HepG2 (cell line): ENCODE results near the gene SLC44A5. TPM values are rescaled to one million over a fixed set of nuclear protein-coding genes. Genes with fewer than 3 reads are reported as not detected.

Experiments
- ATAC-seq: fragments of 200-7000 bp; cut with Tn5 transposase; 3 replicates; pipeline ENCODE4 v1.9.1; 2020; ENCODE audit warnings: mild to moderate bottlenecking, moderate library complexity
- BruUV-seq: library from RNA; stranded (reverse); fragments of 400-500 nt; replicated peaks from 2 replicates; lab custom pipeline; 2021; lab: Mats Ljungman, UMichigan
- CTCF ChIA-PET: fragments of 300-600 bp; formaldehyde crosslinking; extraction: SDS; loops from one replicate; lab custom pipeline; 2021; ENCODE audit warnings: low total read pairs, inconsistent platforms, low intra/inter-chr PET ratio; lab: Yijun Ruan, JAX
- POLR2A ChIA-PET: fragments of 350-600 bp; sonication (Branson Sonifier 250); formaldehyde crosslinking; loops from one replicate; lab custom pipeline; 2020; ENCODE audit warnings: antibody characterized with exemption, inconsistent platforms; lab: Yijun Ruan, JAX
- DNase-seq: peaks from one replicate; pipeline ENCODE4 v3.0.0-alpha.2; 2015; ENCODE audit warnings: low spot score
- FAIRE-seq: peaks from 3 replicates; lab custom pipeline; 2011; peaks lifted over from hg19 to GRCh38; lab: Jason Lieb, UNC
- H2AFZ ChIP-seq: one replicate; pipeline ENCODE4 v1.6.1; 2011; ENCODE audit warnings: low read length, inconsistent platforms
- H3K27ac ChIP-seq: fragments of 300-600 bp; 3 replicates; pipeline ENCODE4 v1.8.0; 2011; ENCODE audit warnings: mixed run types, mild to moderate bottlenecking, mixed read lengths, low read length, inconsistent platforms; ENCODE audit not compliant: insufficient read depth; ENCODE audit errors: extremely low read length
- H3K27me3 ChIP-seq, 2 experiments: fragments of 200-600 bp in 1 of 2; 2 replicates in 1 of 2; 3 replicates in 1 of 2; pipeline versions ENCODE4 v1.6.0 to v1.8.0; 2011; ENCODE audit warnings: low read length in 2 of 2, mild to moderate bottlenecking in 2 of 2, moderate library complexity in 2 of 2, inconsistent platforms in 1 of 2; ENCODE audit not compliant: insufficient read depth in 2 of 2, control insufficient read depth in 1 of 2
- H3K36me3 ChIP-seq, 2 experiments: fragments of 200-600 bp in 1 of 2; replicated peaks in 1 of 2; 2 replicates in 1 of 2; 3 replicates in 1 of 2; pipeline versions ENCODE4 v1.5.1 to v1.8.0; 2011; ENCODE audit warnings: low read length in 2 of 2, inconsistent platforms in 1 of 2; ENCODE audit not compliant: insufficient read depth in 2 of 2, control insufficient read depth in 1 of 2
- H3K4me1 ChIP-seq: 2 replicates; pipeline ENCODE4 v1.5.1; 2012; ENCODE audit warnings: low read length, inconsistent platforms; ENCODE audit not compliant: insufficient read depth
- H3K4me2 ChIP-seq: 2 replicates; pipeline ENCODE4 v1.6.0; 2011; ENCODE audit warnings: low read depth, low read length, inconsistent platforms
- H3K4me3 ChIP-seq, 3 experiments: fragments of 200-600 bp in 1 of 3; sonication (generic), shearing (Covaris generic) in 1 of 3; replicated peaks in 1 of 3; 2 replicates each; pipeline ENCODE4 v1.5.1; 2011 to 2016; ENCODE audit warnings: low read length in 3 of 3, inconsistent platforms in 2 of 3, low read depth in 2 of 3, mild to moderate bottlenecking in 2 of 3, control low read depth in 1 of 3, mixed read lengths in 1 of 3; ENCODE audit not compliant: insufficient read depth in 1 of 3
- H3K79me2 ChIP-seq: one replicate; pipeline ENCODE4 v1.6.1; 2011; ENCODE audit warnings: low read length, inconsistent platforms; ENCODE audit not compliant: insufficient read depth
- H3K9ac ChIP-seq: 2 replicates; pipeline ENCODE4 v1.6.0; 2011; ENCODE audit warnings: mild to moderate bottlenecking, low read depth, low read length, inconsistent platforms; ENCODE audit not compliant: insufficient read depth
- H3K9me3 ChIP-seq: 2 replicates; pipeline ENCODE4 v1.5.1; 2012; ENCODE audit warnings: mild to moderate bottlenecking, low read length
- H4K20me1 ChIP-seq: 2 replicates; pipeline ENCODE4 v1.6.0; 2011; ENCODE audit warnings: inconsistent platforms, mild to moderate bottlenecking, low read length, moderate library complexity; ENCODE audit not compliant: insufficient read depth
- CAMTA2 ChIP-seq: sonication (generic); formaldehyde crosslinking; IDR thresholded peaks from 2 replicates; pipeline ENCODE4 v1.4.0; 2020; ENCODE audit warnings: mild to moderate bottlenecking, missing genetic modification reagents, borderline replicate concordance
- FUBP1 ChIP-seq: sonication (generic); formaldehyde crosslinking; IDR thresholded peaks from 2 replicates; pipeline ENCODE4 v1.5.1; 2020; ENCODE audit warnings: missing genetic modification reagents, mild to moderate bottlenecking, borderline replicate concordance
- GLI4 ChIP-seq: sonication (generic); formaldehyde crosslinking; IDR thresholded peaks from 2 replicates; pipeline ENCODE4 v1.5.1; 2020; ENCODE audit warnings: missing genetic modification reagents, mild to moderate bottlenecking, moderate library complexity, borderline replicate concordance
- NR2C2 ChIP-seq: sonication (generic); formaldehyde crosslinking; IDR thresholded peaks from 2 replicates; pipeline ENCODE4 v1.4.0; 2020; ENCODE audit warnings: missing genetic modification reagents, mild to moderate bottlenecking, moderate library complexity, borderline replicate concordance
- NR2F1 ChIP-seq, 2 experiments: fragments of 450-650 bp in 1 of 2; formaldehyde crosslinking in 1 of 2; IDR thresholded peaks; 2 replicates each; pipeline versions ENCODE4 v1.5.0 to v1.6.1; 2016 to 2020; ENCODE audit warnings: mild to moderate bottlenecking in 1 of 2, missing compliant biosample characterization in 1 of 2, missing genetic modification reagents in 1 of 2, moderate library complexity in 1 of 2
- ZBTB10 ChIP-seq: sonication (generic); formaldehyde crosslinking; IDR thresholded peaks from 2 replicates; pipeline ENCODE4 v1.4.0; 2020; ENCODE audit warnings: missing genetic modification reagents, borderline replicate concordance
- ZNF225 ChIP-seq: sonication (generic); formaldehyde crosslinking; IDR thresholded peaks from 2 replicates; pipeline ENCODE4 v1.4.0; 2020; ENCODE audit warnings: mild to moderate bottlenecking, missing genetic modification reagents
- ZNF383 ChIP-seq: sonication (generic); formaldehyde crosslinking; IDR thresholded peaks from 2 replicates; pipeline ENCODE4 v1.4.0; 2020; ENCODE audit warnings: missing genetic modification reagents, mild to moderate bottlenecking, borderline replicate concordance
- ZNF766 ChIP-seq: sonication (generic); formaldehyde crosslinking; IDR thresholded peaks from 2 replicates; pipeline ENCODE4 v1.5.0; 2020; ENCODE audit warnings: missing genetic modification reagents, borderline replicate concordance
- ZNF883 ChIP-seq: sonication (generic); formaldehyde crosslinking; IDR thresholded peaks from 2 replicates; pipeline ENCODE4 v1.5.1; 2020; ENCODE audit warnings: mild to moderate bottlenecking, missing genetic modification reagents; ENCODE audit errors: not compliant biosample characterization
- in situ Hi-C: cut with HindIII; loops from 2 replicates; pipeline ENCODE4 v1.10.0; 2017; ENCODE audit warnings: low pct_unique_long_range_greater_than_20kb; ENCODE audit not compliant: extremely low pct_ligation_motif_present
- intact Hi-C: fragments of 100-400 bp; cut with micrococcal nuclease; formaldehyde crosslinking; loops from one replicate; pipeline ENCODE4 v1.10.0; 2022; ENCODE audit not compliant: unreplicated experiment
- polyA plus RNA-seq, 8 experiments: library from polyadenylated mRNA; depleted of rRNA in 3 of 8; stranded (reverse) in 7 of 8; unstranded in 1 of 8; fragments of >200 nt; fragmentation: Illumina TruSeq in 4 of 8; extraction: Trizol in 4 of 8; gene quantifications; 2 replicates each; pipeline versions ENCODE4 v1.2.1 to v1.2.3, GENCODE V29; 2011 to 2016; ENCODE audit warnings: low read depth in 4 of 8, missing spikeins in 1 of 8, mixed read lengths in 1 of 8; ENCODE audit not compliant: insufficient read depth in 1 of 8
- total RNA-seq, 5 experiments: library from RNA; depleted of rRNA; stranded (reverse); fragments of >200 nt; fragmentation: Illumina TruSeq; extraction: Trizol; gene quantifications; 2 replicates each; pipeline ENCODE4 v1.2.3, GENCODE V29; 2016; ENCODE audit warnings: low read depth in 1 of 5
- TF ChIP-seq, protein P1 (sequence below): sonication (generic); formaldehyde crosslinking; IDR thresholded peaks from 2 replicates; pipeline ENCODE4 v1.5.0; 2020; ENCODE audit warnings: missing genetic modification reagents
- TF ChIP-seq, protein P2 (sequence below): sonication (generic); formaldehyde crosslinking; IDR thresholded peaks from 2 replicates; pipeline ENCODE4 v1.8.1; 2023; ENCODE audit warnings: mild to moderate bottlenecking, missing genetic modification reagents

Gene SLC44A5
- total and polyA plus RNA-seq, 2 of the 13 experiments (the other 11 are each of a cell fraction or from before 2014, with no cell fraction given): 8.0 to 16.0 TPM

- no peaks in the 10 kb centered on the region for H4K20me1 ChIP-seq
- in situ Hi-C loops (no loop called here), intact Hi-C loops (no loop called here)
- H3K27me3 ChIP-seq: no peaks in the 10 kb centered on the region
- POLR2A ChIA-PET: no interaction called here
- no peak overlapping the region for H3K4me3 ChIP-seq
- no peaks in the 10 kb centered on the region for H3K36me3 ChIP-seq
- ATAC-seq: no peak
- H3K9me3 ChIP-seq: no peaks in the 10 kb centered on the region
- no peak overlapping the region for H3K4me2 ChIP-seq
- no peak overlapping the region for H3K9ac ChIP-seq
- H3K4me1 ChIP-seq: no peaks in the 10 kb centered on the region
- FAIRE-seq: no peak
- no peak overlapping the region for H3K27ac ChIP-seq
- BruUV-seq: no TSS peak
- no peak overlapping the region for H2AFZ ChIP-seq
- no peak for DNase-seq
- no peaks in the 10 kb centered on the region for H3K79me2 ChIP-seq
- CTCF ChIA-PET: no interaction called here
- TF ChIP-seq ZNF383 (CRISPR knock-in tag): no peak
- no peak for TF ChIP-seq ZNF225 (CRISPR knock-in tag)
- no peak for TF ChIP-seq NR2F1 (CRISPR knock-in tag; IDR thresholded peaks at IDR 0.05)
- TF ChIP-seq, protein P1, sequence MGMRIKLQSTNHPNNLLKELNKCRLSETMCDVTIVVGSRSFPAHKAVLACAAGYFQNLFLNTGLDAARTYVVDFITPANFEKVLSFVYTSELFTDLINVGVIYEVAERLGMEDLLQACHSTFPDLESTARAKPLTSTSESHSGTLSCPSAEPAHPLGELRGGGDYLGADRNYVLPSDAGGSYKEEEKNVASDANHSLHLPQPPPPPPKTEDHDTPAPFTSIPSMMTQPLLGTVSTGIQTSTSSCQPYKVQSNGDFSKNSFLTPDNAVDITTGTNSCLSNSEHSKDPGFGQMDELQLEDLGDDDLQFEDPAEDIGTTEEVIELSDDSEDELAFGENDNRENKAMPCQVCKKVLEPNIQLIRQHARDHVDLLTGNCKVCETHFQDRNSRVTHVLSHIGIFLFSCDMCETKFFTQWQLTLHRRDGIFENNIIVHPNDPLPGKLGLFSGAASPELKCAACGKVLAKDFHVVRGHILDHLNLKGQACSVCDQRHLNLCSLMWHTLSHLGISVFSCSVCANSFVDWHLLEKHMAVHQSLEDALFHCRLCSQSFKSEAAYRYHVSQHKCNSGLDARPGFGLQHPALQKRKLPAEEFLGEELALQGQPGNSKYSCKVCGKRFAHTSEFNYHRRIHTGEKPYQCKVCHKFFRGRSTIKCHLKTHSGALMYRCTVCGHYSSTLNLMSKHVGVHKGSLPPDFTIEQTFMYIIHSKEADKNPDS (CRISPR knock-in tag): no peak
- no peak for TF ChIP-seq CAMTA2 (CRISPR knock-in tag)
- TF ChIP-seq, protein P2, sequence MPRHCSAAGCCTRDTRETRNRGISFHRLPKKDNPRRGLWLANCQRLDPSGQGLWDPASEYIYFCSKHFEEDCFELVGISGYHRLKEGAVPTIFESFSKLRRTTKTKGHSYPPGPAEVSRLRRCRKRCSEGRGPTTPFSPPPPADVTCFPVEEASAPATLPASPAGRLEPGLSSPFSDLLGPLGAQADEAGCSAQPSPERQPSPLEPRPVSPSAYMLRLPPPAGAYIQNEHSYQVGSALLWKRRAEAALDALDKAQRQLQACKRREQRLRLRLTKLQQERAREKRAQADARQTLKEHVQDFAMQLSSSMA (CRISPR knock-in tag): no peak
- TF ChIP-seq NR2C2 (CRISPR knock-in tag): no peak
- TF ChIP-seq ZNF766 (CRISPR knock-in tag): no peak
- no peak for TF ChIP-seq ZBTB10
- no peak for TF ChIP-seq GLI4
- no peak for TF ChIP-seq FUBP1 (CRISPR knock-in tag)
- no peak for TF ChIP-seq ZNF883
Measured at GRCh38 chr1:75529488-75529887, 81.4 kb downstream of the SLC44A5 start.
